Measurements from ENCODE around the gene ARHGEF1.
"Not testable (repeated sequence)": the region's sequence is repeated elsewhere in the genome, so short reads cannot be mapped to it uniquely, and the experiment has no call there.

Gene ARHGEF1

GRCh38 chr19:41930322-41930722 is 47.3 kb downstream of the ARHGEF1 start:
- no peak for DNase-seq (ENCODE audit: low read depth in 2 of 2)

GRCh38 chr19:41930926-41931592 is 48.1 kb downstream of the ARHGEF1 start:
- no peak for DNase-seq (ENCODE audit: low read depth in 2 of 2)

GRCh38 chr19:41932259-41932719 is 49.3 kb downstream of the ARHGEF1 start:
- DNase-seq (ENCODE audit: low read depth in 2 of 2): no peak

- no peak for DNase-seq (ENCODE audit: low read depth in 2 of 2)
Measured at GRCh38 chr19:41932720-41933332, 49.8 kb downstream of the ARHGEF1 start.

- DNase-seq (ENCODE audit: low read depth in 2 of 2): no peak
Measured at GRCh38 chr19:41933693-41934426, 50.9 kb downstream of the ARHGEF1 start.

- peak; percentile 57 to 63 for DNase-seq (ENCODE audit: low read depth in 2 of 2)
Measured at GRCh38 chr19:41934849-41935374, 51.9 kb downstream of the ARHGEF1 start.

- DNase-seq (ENCODE audit: low read depth in 2 of 2): no peak
Measured at GRCh38 chr19:41935760-41936415, 52.9 kb downstream of the ARHGEF1 start.

GRCh38 chr19:41936416-41936850 is 53.4 kb downstream of the ARHGEF1 start:
- no peak for DNase-seq (ENCODE audit: low read depth in 2 of 2)

GRCh38 chr19:41936961-41937360 is 54.0 kb downstream of the ARHGEF1 start:
- DNase-seq (ENCODE audit: low read depth in 2 of 2): no peak

- DNase-seq (ENCODE audit: low read depth in 2 of 2): no peak
Measured at GRCh38 chr19:41937525-41938468, 54.8 kb downstream of the ARHGEF1 start.

GRCh38 chr19:41939209-41939608 is 56.2 kb downstream of the ARHGEF1 start:
- not testable (repeated sequence) for DNase-seq (ENCODE audit: low read depth in 2 of 2)

GRCh38 chr19:41939861-41940730 is 57.1 kb downstream of the ARHGEF1 start:
- DNase-seq (ENCODE audit: low read depth in 2 of 2): no peak

- DNase-seq (ENCODE audit: low read depth in 2 of 2): no peak
Measured at GRCh38 chr19:41940731-41941409, 57.9 kb downstream of the ARHGEF1 start.

GRCh38 chr19:41941410-41942202 is 58.6 kb downstream of the ARHGEF1 start:
- DNase-seq (ENCODE audit: low read depth in 2 of 2): no peak

- DNase-seq (ENCODE audit: low read depth in 2 of 2): no peak
Measured at GRCh38 chr19:41944336-41944735, 61.4 kb downstream of the ARHGEF1 start.

- peak; percentile 75 to 76 for DNase-seq (ENCODE audit: low read depth in 2 of 2)
Measured at GRCh38 chr19:41945135-41945766, 62.3 kb downstream of the ARHGEF1 start.

GRCh38 chr19:41947091-41947490 is 64.1 kb downstream of the ARHGEF1 start:
- no peak for DNase-seq (ENCODE audit: low read depth in 2 of 2)

GRCh38 chr19:41951686-41952172 is 68.7 kb downstream of the ARHGEF1 start:
- DNase-seq (ENCODE audit: low read depth in 2 of 2): peak; percentile 90 to 93
